ENCODE results near the gene MMP25.
"Not testable (repeated sequence)": the region's sequence is repeated elsewhere in the genome, so short reads cannot be mapped to it uniquely, and the experiment has no call there.

Gene MMP25

DNA sequence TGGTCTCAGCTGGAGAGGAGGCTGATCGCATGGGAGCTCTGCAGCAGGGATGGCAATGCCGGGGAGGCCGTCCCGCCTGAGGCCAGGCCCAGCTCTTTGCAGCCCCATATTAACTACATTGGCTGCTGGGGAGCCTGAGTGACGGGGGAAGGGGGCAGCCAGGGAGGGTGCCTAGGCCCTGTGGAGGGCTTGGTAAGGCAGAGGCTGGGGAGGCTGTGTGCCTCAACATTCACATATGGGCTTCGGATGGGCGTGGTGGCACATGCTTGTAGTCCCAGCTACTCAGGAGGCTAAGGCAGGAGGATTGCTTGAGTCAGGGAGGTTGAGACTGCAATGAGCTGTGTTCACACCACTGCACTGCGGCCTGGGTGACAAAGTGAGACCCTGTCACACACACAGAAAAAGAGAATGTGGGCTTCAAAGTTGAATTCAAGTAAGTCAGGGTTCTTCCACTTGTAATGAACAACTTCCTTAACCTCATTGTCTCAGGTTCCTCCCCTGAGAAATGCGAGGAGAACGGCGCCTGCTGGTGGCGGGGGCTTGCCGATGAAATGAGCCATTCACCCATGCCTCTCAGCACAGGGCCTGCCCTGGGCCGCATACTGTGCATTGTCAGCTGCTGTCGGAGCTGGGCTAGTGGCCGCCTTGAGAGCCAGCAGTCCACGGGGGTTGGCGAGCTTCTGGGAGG, 26.4 kb downstream of the MMP25 start:
- not testable (repeated sequence) for DNase-seq (ENCODE audit: low spot score)

DNA sequence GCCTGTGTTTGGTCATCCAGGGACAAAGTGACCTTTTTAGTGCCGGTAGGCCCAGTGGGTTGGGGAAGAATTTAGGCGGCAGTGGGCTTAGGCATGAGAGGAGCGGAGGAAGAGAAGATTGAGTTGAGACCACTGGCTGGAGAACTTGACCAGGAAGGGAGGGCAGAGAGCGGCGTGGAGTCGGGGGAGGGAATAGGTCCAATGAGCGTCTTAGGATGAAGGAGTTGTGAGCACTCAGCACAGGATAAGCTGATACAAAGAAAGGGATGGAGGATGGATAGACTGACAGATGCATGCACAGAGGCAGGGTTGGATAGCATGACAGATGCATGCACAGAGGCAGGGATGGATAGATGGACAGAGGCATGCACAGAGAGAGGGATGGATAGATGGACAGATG, 27.1 kb downstream of the MMP25 start:
- no peak for DNase-seq (ENCODE audit: low spot score)

DNA sequence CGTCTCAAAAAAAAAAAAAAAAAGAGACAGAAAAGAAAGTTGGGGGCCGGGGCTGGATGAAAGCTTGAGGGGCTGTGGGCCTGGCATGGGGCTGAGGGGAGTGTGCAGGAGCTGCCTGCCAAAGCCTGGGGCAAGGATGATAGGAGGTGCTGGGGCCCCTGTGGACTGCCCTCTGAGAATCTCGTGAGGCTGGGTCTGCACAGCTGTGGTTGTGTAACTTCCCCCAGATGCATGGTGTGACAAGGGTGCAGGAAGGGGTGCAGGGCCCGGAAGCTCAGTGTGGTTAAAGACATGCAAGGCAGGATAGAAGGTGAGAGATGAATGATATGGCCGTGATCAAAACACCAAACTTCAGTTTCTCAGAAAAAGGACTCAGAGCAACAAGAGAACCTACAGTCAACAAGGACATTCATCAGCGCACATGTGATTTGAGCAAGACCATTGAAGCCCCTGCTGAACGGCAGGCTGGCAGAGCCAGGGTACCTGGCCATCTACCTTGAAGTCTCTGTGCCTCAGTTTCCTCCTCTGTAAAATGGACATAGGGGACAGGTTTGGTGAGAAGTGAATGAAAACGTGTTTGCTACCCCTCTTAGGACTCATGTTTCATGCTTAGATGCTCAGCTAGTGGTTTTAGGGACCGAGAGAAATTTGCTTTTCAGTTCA, 28.6 kb downstream of the MMP25 start:
- DNase-seq (ENCODE audit: low spot score), result no peak

DNA sequence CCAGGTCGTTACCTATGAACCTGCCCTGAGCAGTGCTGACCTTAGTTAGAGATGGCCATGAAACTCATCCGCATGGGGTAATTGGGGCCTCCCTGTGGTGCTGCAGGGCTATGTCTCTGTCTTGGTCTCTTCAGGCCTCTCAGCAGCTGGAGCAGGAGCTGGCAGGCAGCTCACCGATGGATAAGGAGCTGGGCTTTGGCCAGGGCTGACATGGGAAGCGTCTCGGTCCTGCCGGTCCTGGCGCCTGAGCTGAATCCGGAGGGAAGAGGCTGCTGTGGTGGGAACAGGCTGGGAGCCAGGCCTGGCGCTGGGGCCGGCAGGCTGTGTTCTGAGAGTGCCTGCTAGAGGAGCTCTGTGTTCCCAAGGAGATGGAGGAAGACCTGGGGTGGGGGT, 29.2 kb downstream of the MMP25 start:
- no peak for DNase-seq (ENCODE audit: low spot score)

DNA sequence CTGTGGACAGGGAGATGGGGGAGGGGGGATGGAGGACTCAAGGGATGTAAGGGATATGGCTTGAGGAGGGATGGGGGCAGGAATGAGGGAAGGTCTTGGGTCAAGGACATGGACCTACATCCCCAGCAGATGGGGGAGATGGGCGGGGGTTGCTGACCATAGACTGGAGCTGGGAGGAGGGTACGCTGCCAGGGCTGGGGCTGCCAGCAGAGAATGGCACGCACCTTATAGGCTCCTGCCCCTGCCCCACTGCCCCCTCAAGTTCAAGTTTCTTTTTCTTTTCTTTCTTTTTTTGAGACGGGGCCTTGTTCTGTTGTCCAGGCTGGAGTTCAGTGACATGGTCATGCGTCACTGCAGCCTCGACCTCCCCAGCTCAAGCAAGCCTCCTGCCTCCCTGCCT, 29.6 kb downstream of the MMP25 start:
- DNase-seq (ENCODE audit: low spot score), result not testable (repeated sequence)

DNA sequence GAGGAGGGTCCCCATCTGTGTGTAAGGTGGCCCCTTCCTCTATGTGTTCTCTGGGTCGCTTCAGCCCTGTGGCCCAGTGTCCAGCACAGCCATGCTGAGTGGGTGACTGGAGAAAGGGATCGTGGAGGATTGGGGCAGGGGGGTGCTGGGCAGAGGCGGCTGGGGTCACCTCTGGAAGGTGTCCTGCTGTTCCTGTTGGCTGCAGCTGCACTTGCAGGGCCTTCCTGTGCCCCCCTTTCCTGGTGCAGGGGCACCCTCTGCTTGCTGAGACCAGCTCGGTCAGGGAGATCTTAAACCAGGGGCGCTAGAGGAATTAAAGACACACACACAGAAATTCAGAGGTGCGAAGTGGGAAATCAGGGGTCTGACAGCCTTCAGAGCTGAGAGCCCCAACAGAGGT, 30.2 kb downstream of the MMP25 start:
- DNase-seq (ENCODE audit: low spot score), result no peak

DNA sequence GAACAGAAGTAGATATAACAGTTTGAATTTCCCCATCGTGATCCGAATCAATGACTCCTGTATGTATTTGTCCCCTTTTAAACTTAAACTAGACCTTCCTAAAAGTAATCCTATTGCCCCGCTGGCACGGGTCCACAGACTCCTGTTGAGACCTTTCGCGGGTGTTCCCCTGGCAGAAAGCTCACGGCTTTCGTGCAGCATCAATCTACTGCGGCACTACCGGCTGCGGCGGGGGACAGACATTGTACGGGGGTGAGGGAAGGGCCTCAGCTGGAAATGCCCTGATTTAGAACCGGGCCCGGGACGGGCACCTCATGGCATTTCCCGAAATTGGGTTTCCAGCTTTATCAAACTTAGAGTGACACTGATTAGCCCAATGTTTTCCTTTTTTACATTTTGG, 33.7 kb downstream of the MMP25 start:
- DNase-seq (ENCODE audit: low spot score), result no peak

DNA sequence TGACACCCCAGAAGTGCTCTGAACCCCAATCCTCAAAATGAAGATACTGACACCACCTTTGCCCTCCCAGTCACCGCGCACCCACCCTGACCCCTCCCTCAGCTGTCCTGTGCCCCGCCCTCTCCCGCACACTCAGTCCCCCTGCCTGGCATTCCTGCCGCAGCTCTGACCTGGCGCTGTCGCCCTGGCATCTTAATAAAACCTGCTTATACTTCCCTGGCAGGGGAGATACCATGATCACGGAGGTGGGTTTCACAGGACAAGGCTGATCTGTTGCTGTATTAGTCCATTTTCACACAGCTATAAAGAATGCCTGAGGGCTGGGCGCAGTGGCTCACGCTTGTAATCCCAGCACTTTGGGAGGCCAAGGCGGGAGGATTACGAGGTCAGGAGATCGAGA, 35.6 kb downstream of the MMP25 start:
- not testable (repeated sequence) for DNase-seq (ENCODE audit: low spot score)

DNA sequence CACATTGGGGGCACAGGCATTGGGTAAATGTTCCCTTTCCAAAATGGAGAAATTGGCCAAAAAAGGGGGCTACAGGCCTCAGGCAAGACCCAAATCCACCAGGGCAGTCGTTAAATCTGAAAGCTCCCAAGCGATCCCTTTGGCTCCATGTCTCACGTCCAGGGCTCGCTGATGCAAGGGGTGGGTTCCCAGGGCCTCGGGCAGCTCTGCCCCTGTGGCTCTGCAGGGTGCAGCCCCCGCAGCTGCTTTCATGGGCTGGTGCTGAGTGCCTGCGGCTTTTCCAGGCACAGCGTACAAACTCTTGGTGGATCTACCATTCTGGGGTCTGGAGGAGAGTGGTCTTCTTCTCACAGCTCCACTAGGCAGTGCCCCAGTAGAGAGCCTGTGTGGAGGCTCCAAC, 37.0 kb downstream of the MMP25 start:
- not testable (repeated sequence) for DNase-seq (ENCODE audit: low spot score)

DNA sequence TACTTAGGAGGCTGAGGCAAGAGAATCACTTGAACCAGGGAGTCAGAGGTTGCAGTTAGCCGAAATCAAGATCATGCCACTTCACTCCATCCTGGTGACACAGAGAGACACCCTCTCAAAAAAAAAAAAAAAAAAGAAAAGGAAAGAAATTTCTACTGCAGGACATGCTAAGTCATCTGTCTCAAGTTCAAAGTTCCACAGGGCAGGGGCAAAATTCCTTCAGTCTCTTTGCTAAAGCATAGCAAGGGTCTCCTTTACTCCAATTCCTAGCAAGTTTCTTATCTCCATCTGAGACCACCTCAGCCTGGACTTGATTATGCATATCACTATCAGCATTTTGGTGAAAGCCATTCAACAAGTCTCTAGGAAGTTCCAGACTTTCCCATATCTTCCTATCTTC, 38.1 kb downstream of the MMP25 start:
- DNase-seq (ENCODE audit: low spot score), result no peak

DNA sequence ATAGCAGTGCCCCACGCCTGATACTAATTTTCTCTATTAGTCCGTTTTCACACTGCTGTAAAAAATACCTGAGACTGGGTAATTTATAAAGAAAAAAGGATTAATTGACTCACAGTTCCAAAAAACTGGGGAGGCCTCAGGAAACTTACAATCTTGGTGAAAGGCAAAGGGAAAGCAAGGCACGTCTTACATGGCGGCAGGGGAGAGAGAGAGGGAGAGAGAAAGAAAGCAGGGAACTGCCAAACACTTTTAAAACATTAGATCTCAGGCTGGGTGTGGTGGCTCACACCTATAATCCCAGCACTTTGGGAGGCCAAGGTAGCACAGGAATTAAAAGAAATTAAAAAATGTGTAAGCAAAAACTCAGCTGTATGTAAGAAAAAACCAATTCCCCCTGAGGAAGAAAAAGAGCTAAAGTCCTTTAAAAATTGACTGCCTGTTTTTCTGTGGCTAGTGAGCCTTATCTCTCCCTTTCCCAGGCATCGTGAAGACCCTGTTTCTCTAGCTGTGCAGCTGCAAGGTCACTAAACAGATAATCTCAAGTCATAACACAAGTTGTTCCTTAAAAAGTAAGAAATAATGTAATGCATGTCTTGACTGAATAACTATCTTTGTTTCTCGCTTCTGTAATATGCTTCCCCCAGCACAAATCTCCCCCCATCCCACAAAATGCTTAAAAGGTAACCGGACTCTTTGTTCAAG, 38.8 kb downstream of the MMP25 start:
- no peak for DNase-seq (ENCODE audit: low spot score)

DNA sequence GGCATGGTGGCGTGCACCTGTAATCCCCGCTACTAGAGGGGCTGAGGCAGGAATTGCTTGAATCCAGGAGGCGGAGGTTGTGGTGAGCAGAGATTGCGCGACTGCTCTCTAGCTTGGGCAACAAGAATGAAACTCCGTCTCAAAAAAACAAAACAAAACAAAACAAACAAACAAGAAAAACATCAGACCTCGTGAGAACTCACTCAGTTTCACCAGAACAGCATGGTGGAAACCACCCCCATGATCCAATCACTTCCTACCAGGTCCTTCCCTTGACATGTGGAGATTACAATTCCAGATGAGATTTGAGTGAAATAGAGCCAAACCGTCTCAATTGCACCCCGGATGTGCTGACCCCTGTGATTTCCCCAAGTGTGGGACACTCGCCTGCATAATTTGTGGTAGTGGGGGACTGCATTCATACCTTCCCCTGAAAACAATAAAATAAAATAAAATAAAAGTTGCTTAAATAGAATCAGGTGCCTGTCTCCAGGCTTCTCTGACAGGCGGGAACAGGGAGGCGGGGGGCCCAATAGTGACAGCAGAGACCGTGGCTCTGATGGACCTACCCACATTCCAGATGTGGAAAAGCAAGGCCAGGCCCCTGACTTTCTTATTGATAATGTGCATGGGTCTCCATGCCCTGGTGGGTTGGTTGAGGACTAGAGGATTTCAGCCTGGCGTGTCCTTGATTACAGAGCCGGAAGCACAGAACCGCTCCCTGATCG, 39.7 kb downstream of the MMP25 start:
- no peak for DNase-seq (ENCODE audit: low spot score)

DNA sequence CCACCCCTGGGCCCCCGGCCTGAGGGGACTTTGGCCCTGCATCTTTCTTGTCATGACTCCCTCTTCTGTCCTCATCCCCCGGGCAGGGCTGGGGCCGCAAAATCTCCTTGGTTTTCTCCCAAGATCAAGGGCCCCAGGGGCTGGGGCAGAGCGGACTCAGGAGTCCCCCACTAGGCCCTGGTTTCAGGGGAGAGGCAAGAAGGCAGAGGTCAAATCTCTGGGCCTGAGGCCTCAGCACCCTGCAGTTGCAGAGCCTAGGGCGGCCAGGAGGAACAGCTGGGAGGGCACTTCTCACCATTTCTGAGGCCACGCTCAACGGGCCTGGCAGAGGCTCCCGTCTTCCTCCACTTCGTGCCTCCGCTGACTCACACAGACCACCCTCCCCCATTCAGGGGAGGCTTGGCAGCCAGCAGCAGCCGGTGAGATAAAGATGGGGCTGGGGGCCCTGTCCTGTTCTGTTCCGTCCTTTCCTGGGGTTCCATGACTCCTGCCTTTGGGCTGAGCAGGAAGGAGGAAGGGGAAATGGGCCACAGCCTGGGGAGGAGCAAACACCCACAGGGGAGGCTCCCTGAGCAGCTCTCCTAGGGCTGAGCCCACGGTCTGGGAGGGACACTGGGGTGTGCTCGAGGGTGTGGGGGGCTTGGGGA, 40.4 kb downstream of the MMP25 start:
- DNase-seq (ENCODE audit: low spot score), result no peak

DNA sequence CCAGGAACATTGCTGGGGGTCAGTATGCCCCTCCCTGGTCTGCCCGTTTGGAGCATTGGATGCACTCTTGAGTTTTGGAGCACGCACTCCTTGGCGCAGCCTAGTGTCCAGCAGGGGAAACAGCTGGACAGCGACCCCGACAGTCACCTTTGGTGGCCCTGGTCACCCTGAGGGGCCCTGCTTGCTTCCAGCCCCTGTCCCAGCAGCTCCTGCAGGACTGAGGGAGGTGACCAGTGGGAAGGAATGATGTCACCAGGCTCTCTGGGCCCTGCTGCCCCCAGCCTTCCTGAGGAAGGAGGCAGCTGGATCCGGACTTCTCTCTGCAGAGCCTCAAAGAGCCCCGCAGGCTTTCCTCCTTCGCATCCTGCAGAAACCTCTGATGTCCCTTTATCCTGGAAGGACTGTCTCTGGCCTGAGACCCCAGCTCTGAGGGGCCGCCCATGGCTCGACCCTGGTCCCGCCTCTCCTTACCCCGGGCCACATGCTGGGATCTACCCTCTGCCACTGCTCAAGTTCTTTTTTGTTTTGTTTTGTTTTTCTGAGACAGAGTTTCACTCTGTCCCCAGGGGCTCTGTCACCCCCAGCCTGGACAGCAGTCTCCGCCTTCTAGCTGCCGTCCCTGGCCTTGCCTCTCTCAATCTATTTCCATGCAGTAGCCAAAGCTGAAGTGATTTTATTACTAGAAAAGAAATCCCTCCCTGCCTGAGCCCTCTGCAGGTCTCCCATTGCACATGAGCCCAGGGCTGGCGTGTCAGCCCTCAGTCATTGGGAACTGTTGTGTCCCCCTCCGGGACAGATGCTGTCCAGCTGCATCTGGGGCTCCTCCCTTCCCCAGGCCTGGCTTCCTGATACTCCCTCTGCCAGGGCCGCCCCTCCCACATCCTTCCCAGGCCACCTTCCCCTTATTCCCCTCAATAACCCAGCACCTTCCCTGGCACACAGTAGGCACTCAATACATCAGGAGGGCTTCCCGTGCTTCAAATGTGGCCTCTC, 41.2 kb downstream of the MMP25 start:
- no peak for DNase-seq (ENCODE audit: low spot score)

DNA sequence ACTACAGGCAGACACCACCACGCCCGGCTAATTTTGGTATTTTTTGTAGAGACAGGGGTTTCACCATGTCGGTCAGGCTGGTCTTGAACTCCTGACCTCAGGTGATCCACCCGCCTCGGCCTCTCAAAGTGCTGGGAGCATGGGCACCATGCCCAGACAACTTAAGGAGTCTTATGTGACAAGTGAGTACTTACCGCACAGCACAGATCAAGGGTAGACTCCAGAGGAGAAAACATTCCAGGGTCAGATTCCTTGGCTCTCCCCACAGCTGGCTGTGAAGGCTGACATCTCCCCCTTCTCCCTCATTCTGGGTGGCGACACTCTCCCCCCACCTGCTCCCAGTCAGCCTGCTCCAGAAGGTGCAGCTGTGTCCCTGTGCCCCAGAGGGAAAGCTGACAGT, 42.1 kb downstream of the MMP25 start:
- DNase-seq (ENCODE audit: low spot score), result no peak

DNA sequence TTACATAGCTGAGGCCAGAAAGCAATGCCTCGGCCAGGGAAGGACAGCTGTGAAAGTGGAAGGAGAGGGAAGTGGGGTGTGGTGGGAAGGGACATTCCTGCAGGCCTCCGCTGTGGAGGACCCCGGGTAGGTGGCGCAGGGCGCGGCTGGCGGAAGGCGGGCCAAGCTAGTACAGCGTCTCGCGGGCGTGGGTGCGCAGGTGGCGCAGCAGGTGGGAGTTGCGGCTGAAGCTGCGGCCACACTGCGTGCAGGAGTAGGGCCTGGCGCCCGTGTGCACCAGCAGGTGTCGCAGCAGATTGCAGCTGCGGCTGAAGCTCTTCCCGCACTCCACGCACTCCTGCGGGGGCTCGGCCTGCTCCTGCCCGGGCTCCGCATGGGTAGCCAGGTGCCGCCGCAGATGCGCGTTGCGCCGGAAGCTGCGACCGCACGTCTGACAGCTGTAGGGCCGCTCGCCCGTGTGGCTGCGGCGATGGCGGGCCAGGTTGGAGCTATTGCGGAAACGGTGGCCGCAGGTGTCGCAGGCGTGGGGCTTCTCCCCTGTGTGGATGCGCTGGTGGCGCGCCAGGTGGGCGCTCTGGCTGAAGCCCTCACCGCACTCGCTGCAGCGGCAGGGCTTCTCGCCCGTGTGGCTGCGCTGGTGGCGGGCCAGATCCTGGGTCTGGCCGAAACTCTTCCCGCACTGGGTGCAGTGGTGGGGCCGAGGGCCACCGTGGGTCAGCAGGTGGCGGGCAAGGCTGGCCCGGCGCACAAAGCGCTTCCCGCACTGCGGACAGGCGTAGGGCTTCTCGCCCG, 42.8 kb downstream of the MMP25 start:
- DNase-seq (ENCODE audit: low spot score), result no peak

DNA sequence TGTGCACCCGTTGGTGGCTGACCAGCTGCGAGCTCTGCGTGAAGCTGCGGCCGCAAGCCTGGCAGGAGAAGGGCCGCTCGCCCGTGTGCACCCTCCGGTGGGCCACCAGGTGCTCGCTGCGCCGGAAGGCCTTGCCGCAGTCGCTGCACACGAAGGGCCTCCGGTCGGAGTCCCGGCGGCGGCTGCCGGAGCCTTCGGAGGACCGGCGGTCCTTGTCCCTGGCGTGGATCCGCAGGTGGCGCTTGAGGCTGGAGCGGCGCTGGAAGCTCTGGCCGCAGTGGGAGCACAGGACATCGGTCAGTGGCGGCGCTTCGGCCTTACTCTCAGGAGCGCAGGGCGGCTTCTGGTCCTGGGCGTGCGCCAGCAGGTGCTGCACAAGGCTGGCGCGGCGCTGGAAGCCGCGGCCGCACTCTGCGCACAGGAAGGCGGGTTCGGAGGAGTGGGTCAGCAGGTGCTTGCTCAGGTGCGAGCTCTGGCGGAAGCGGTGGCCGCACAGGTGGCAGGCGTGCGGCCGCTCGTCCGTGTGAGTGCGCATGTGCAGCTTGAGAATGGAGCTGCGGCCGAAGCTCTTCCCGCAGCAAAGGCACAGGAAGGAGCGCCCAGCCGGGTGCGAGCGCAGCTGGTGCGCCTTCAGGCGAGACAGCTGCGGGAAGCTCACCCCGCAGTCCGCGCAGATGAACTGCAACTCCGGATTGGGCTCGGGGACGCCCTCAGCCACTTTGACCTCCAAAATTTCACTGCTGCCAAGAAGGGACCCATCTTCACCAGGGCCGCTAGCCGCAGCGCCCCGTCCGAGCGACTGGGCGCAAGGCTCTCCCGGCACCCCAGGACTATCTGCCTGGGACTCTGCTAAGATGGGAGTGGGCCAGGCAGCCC, 43.6 kb downstream of the MMP25 start:
- DNase-seq (ENCODE audit: low spot score), result no peak

DNA sequence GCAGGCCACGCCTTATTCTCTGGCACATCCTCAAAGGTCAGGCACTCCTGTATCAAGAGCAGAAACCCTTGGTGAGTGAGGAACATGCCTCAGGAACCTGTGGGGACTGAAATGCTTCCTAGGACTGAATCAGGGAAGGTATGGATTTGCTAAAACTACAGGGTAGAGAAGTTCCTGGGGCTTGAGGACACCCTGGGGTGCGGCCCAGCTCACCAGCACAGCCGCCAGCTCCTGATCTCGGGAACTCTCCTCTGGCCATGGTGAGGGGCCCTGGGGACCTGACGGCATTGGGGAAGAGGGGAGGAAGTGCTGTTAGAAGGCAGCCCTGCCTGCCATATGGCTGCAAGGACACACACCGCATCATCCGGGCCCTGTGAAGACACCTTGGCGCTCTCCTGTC, 45.2 kb downstream of the MMP25 start:
- no peak for DNase-seq (ENCODE audit: low spot score)

DNA sequence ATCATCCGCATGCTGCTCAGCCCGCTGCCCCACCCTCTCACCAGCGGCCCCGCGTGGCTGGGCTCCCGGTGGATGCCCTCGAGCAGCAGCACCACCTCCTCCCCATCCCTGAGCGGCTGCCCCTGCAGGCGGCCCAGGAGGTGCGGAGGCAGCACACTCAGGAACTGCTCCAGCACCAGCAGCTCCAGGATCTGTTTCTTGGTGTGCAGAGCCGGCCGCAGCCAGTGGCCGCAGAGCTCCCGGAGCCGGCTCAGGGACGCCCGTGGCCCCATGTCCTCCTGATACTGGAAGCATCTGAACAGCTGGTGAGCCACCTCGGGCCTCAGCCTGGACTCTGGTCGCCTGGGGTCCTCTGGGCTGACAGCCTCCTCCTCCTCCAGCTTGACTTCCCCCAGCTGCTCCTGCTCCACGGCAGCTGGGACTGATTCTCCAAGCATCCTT, 46.2 kb downstream of the MMP25 start:
- no peak for DNase-seq (ENCODE audit: low spot score)

All from hematopoietic multipotent progenitor cell treated with erythropoietin and hydrocortisone succinate and interleukin-3 and kit ligand, for 15 days (in vitro differentiated cells).